D721Med (cell line): ENCODE measurements around the gene SLC22A15.

Experiments used
- DNase-seq: peaks from one replicate; pipeline ENCODE4 v3.0.0; 2011; ENCODE audit warnings: low spot score; ENCODE audit not compliant: insufficient read length
- FAIRE-seq: peaks from 2 replicates; lab custom pipeline; 2011; peaks lifted over from hg19 to GRCh38; lab: Jason Lieb, UNC
- CTCF ChIP-seq: IDR thresholded peaks from 2 replicates; pipeline ENCODE4 v1.5.1; 2012; ENCODE audit warnings: mild to moderate bottlenecking, control low read depth; ENCODE audit not compliant: insufficient read depth; ENCODE audit errors: missing control alignments

SLC22A15 gene

GRCh38 chr1:116091083-116091482, 114.8 kb downstream of the SLC22A15 start:
- FAIRE-seq: no peak
- TF ChIP-seq CTCF: no peak
- DNase-seq: no peak

GRCh38 chr1:116092752-116093489, 116.6 kb downstream of the SLC22A15 start:
- DNase-seq (no peak), FAIRE-seq (no peak)
- no peak for TF ChIP-seq CTCF

GRCh38 chr1:116095027-116095426, 118.7 kb downstream of the SLC22A15 start:
- FAIRE-seq: no peak
- DNase-seq: no peak
- TF ChIP-seq CTCF: no peak

GRCh38 chr1:116096013-116096618, 119.8 kb downstream of the SLC22A15 start:
- DNase-seq (no peak), FAIRE-seq (no peak)
- no peak for TF ChIP-seq CTCF

- no peak for TF ChIP-seq CTCF
- DNase-seq: no peak
- FAIRE-seq: no peak
Observed at GRCh38 chr1:116097626-116098025, 121.3 kb downstream of the SLC22A15 start.

- DNase-seq (no peak), FAIRE-seq (no peak)
- TF ChIP-seq CTCF: no peak
Observed at GRCh38 chr1:116099379-116099778, 123.1 kb downstream of the SLC22A15 start.

- FAIRE-seq (no peak), DNase-seq (no peak)
- no peak for TF ChIP-seq CTCF
Observed at GRCh38 chr1:116099919-116100318, 123.6 kb downstream of the SLC22A15 start.
